OCI-LY7 (cell line): ENCODE measurements around the gene LHFPL6.

Experiments
- CTCF ChIP-seq: fragments of 200-600 bp; sonication (generic); conservative IDR thresholded peaks from 2 replicates; pipeline ENCODE4 v1.5.1; 2014; ENCODE audit warnings: mild to moderate bottlenecking, antibody characterized with exemption, low read length, moderate library complexity, mixed read lengths
- EZH2phosphoT487 ChIP-seq: fragments of 200-600 bp; sonication (generic); IDR thresholded peaks from 2 replicates; pipeline ENCODE4 v1.6.1; 2018; ENCODE audit warnings: low read depth, borderline replicate concordance, mild to moderate bottlenecking, mixed run types, antibody characterized with exemption, low read length, moderate library complexity, mixed read lengths

- TF ChIP-seq CTCF = no peak
- TF ChIP-seq EZH2phosphoT487 = no peak
Observed at GRCh38 chr13:39637890-39638289, 34.9 kb upstream of the LHFPL6 start.
